HFF-Myc (cell line): Measurements from ENCODE around the gene SLC2A9.

Source experiments
- DNase-seq: peaks from one replicate; pipeline ENCODE4 v3.0.0-alpha.2; 2011; ENCODE audit warnings: low read depth; ENCODE audit errors: extremely low read depth
- H3K4me3 ChIP-seq: replicated peaks from 2 replicates; pipeline ENCODE4 v1.5.1; 2011; ENCODE audit warnings: low read depth, mild to moderate bottlenecking, control low read depth, low read length
- CTCF ChIP-seq: IDR thresholded peaks from 2 replicates; pipeline ENCODE4 v1.5.1; 2012; ENCODE audit warnings: mild to moderate bottlenecking, low read depth, low read length, control low read depth; ENCODE audit errors: missing control alignments

Gene SLC2A9

GRCh38 chr4:9980898-9981297 lies 40.4 kb downstream of the SLC2A9 start:
- no peak overlapping the region for H3K4me3 ChIP-seq
- DNase-seq: no peak
- TF ChIP-seq CTCF: no peak

GRCh38 chr4:9979101-9979701 lies 42.1 kb downstream of the SLC2A9 start:
- TF ChIP-seq CTCF: no peak
- H3K4me3 ChIP-seq: no peak overlapping the region
- DNase-seq: no peak

- TF ChIP-seq CTCF: no peak
- no peak overlapping the region for H3K4me3 ChIP-seq
- DNase-seq: no peak
Observed at GRCh38 chr4:9977518-9978031, 43.7 kb downstream of the SLC2A9 start.

- TF ChIP-seq CTCF: no peak
- H3K4me3 ChIP-seq: no peak overlapping the region
- no peak for DNase-seq
Observed at GRCh38 chr4:9976781-9977180, 44.5 kb downstream of the SLC2A9 start.

- H3K4me3 ChIP-seq: no peak overlapping the region
- TF ChIP-seq CTCF: no peak
- DNase-seq: no peak
Observed at GRCh38 chr4:9976293-9976692, 45.0 kb downstream of the SLC2A9 start.

GRCh38 chr4:9971711-9972110 lies 49.6 kb downstream of the SLC2A9 start:
- no peak for DNase-seq
- H3K4me3 ChIP-seq: no peak overlapping the region
- no peak for TF ChIP-seq CTCF
